22Rv1 (cell line): ENCODE data around the gene LRCH1.

Experiments
- CTCF ChIP-seq: fragments of 450-650 bp; IDR thresholded peaks from 2 replicates; pipeline ENCODE4 v1.5.1; 2017; ENCODE audit warnings: mild to moderate bottlenecking
- ZFX ChIP-seq: fragments of 450-650 bp; IDR thresholded peaks from 2 replicates; pipeline ENCODE4 v1.6.1; 2017; ENCODE audit warnings: antibody characterized with exemption, borderline replicate concordance

DNA sequence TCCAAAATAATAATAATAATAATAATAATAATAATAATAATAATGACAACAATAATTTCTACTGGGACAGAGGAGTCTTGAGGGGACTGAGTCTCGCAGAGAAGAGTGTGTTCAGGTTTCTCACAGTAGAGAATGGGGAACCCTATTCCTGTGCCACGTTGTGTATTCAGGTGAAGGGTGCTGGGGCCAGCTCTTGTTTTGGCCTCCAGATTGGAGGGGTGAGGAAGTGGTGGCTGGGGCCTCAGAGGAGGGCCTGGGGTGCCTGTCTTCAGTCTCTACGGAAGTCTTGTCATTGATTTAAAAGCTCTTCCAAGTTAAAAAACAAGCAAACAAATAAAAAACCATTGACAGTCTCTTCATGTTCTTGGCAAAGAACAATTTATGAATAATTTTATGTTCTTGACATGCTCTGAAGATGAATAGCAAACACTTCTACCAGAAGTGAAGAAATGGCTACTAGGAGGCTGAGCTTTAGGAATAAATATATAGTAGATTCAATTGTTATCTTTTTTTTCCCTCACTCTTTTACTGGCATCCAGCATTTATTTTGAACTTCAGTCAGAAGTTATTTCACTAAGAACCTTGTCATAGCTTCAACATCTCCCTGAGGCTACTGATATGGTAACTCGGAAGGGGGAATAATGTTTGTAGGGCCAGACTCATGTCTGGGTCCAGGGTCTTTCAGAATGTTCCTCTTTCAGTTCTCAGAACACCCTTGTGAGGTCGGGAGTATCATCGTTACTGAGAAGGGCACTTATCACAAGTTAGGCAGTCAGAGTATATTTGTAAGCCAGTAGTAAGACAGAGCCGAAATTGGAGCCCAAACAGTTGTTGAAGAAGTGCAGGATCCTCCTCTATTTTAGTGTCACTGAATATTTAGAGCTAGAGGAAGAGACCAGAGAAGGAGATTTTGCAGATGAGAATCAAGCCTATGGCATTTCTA is 13.1 kb downstream of the LRCH1 start:
- TF ChIP-seq CTCF (no peak), ZFX (no peak)
